HT-29 (cell line): ENCODE results near the gene PWWP2B. TPM values are rescaled to one million over a fixed set of nuclear protein-coding genes. Genes with fewer than 3 reads are reported as not detected.
A peak's percentile ranks its signal among the peaks of the same experiment; 100 is the strongest.

Experiments
- DNase-seq: peaks from one replicate; pipeline ENCODE4 v3.0.0-alpha.2; 2015; ENCODE audit warnings: low spot score
- total RNA-seq: library from RNA; depleted of rRNA; stranded (reverse); fragments of >200 nt; shearing (Covaris generic); gene quantifications from 2 replicates; pipeline ENCODE4 v1.2.3, GENCODE V29; 2014

The PWWP2B gene
- total RNA-seq, 1 experiment from 2014 or later = 73.4 TPM

DNA sequence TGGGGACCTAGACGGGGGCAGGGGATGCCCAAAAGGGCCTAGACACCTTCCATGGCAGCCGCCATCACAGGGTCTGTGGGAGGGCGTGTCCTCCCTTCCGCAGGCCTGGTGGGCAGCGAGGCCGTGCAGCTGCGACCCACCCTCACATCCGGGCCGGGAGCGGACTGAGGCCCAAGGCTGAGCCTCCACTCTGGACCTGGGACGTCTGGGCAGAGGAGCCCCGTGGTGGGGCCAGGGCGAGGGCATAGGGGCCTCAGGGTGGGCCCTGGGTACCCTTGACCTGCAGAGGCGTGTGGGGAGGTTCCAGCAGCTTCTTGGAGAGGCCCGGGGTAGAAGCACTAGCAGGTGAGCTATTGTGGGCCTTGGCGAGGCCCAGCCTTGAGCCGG, 49.2 kb downstream of the PWWP2B start:
- no peak for DNase-seq

DNA sequence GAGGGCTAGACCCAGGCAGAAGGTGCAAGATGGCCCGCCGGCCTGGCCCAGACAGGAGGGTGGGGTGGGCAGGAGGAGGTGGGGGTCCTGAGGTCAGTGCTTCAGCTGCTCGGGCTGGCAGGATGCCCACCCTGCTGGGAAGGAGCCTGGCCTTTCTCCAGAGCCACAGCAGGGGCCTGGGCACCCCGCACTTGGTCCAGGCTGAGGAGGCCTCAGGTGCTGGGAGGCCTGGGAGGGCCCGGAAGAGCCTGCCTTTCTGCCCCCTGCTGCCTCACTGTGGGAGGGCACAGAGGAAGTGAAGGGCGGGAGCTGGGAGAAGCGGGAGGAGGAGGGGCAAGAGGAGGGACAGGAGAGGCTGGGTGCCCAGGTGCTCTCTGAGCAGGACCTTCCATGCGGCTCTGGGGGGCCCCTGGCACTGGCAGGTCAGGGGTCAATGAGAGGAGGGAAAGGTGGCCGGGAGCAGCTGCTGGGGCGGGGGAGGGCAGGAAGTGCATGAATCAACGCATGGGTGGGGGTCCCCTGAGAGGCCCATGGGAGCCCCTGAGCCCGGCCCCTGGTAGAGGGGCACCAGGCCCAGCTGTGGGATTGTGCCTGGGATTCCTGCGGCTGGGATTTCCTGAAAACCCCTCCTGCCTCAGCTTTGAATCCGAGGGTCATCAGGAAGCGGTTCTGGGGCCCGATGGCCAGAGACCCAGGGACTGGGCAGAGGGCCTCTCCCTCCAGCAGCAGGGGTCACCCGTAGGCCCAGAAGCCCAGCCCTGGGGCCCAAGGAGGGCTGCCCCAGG, 49.9 kb downstream of the PWWP2B start:
- peak; percentile 93 for DNase-seq

DNA sequence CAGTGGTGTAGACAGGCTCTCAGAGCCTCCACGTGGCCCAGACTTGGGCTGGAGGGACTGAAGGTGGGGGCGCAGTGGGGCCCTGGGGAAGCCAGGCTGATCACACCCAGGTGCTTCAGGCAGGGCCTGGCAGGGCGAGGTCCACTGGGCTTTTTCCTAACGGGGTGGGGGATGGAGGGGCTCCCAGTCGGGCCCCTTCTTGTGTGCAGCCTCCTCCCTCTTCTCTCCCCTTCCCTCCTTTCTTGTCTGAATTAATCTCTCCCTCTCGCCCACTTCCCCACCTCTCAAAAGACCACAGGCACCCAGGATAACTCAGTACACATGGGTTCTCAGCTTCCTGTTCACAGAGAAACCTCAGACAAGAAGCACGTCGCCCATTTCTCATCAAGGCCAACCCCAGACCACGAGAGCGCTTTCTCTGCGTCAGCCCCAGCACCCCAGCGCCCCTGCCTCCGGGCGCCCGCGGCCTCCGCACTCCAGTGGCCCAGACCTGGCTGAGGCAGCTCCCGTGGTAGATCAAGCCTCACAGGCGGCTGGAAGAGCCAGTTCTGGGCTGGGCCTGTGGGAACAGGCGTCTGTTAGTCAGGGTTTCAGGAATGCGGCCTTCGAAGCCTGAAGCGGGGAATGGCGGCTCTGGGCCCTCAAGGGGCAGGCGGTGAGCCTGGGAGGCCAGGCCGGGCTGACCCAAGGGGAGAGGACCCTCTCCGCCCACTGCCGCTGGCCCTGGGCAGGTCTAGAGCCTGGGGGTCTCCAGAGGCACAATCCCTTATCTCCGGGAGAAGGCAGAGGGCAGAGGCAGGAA, 50.6 kb downstream of the PWWP2B start:
- DNase-seq = peak; percentile 89

DNA sequence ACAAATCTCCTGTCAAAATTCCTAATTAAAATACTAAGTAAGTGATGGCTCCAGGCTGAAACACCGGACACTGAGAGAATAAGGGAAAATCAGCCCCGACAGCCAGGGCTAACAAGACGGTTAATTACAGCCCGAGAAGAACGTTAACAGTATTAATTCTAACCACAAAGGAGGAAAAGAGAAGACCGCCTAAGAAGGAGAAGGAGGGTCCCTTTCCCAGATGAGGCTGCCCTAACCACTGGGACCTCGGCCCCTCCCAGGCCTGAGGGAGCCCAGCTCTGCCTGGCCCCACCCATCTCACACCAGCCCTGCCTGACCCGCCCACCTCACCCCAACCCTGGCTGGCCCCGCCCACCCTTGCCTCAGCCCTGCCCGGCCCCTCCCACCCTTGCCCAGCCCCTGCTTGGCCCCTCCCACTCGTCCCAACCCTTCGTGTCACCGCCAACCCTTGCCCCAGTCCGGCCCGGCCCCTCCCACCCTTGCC, 51.3 kb downstream of the PWWP2B start:
- DNase-seq = peak; percentile 92

DNA sequence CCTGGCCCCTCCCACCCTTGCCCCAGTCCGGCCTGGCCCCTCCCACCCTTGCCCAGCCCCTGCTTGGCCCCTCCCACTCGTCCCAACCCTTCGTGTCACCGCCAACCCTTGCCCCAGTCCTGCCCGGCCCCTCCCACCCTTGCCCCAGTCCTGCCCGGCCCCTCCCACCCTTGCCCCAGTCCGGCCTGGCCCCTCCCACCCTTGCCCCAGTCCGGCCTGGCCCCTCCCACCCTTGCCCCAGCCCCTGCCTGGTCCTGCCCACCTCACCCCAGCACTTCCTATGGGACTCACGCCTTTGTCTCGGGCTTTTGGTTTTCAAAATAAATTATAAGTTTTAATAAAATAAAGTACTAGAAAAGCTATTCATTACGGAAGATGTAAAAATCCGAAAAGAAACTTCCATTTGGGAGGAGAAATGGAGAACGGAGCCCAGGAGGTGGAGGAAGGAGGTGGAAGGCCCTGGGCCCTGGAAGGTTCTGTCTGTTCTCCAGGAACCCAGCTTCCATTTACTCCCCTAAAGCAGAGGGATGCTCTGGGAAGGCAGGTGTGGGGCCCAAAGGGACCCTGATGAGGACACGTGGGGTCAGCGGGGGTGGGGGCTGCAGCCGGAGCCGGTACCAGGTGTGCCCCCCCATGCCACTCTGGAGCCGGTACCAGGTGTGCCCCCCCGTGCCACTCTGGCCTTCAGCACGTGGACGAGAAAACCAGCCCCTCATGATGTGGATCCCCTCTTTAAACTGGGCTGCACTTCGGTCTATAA, 52.2 kb downstream of the PWWP2B start:
- peak; percentile 53 for DNase-seq

DNA sequence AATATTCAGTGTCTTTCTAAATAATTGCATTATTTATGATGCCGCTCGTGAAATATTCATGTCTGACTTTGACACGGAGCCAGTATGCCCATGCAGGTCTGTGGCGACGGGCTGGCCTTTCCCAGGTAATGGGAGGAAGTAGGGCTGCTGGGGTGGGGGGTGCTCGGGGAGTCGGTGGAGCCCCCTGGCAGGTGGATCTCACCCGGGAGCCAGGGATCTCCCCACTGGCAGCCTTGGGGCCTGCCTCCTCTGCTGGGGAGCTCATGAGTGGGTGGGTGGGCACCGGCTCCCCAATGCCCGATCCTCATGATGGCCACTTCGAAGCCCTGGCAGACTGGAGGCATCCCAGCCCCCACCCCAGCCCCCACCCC, 52.8 kb downstream of the PWWP2B start:
- DNase-seq = no peak

DNA sequence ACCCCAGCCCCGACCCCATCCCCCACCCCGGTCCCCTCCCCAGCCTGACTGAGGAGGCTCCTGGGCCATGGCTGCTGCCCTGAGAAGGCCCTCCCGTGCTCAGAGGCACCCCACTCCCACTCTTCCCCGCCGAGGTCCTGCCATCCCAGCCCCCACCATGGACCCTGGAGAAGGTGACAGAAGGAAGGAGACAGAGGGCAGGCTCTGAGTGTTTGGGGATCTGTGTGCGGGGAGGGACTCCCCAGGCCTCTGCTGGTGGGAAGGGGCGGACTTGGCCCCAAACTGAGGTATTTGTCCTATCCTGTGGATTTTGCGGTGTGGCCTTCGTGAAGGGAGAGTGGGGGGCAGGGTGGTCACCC, 53.4 kb downstream of the PWWP2B start:
- no peak for DNase-seq

DNA sequence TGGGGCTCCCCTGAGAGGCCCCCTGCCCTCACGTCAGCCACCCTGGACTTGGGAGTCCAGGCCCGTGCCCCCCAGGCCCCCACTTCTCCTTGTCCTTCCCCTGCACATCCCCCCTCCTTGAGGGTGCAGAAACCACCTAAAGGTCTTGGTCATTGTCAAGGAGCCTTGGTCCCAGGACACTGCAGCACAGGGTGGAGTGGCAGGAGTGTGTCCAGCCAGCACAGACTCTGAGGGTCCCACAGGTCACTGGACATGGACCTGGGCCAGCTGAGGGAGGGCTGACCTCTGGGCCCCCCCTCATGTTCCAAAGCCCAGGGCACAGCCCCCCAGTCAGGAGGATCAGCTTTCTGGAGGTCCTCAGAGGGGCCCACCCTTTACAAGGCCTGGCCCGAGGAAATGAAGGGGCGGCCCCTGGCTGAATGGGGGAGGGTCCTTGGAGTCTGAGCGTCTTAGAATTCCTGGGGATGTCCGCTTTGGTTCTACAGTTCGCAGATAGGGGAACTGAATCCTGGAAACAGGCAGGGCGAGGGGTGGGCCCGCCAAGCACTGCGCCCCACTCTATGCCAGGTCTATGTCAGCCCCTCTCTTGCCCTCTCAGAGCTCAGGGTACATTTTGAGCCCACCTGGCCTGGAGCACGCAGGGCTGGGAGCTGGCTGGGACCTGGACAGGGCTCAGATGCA, 54.0 kb downstream of the PWWP2B start:
- no peak for DNase-seq

DNA sequence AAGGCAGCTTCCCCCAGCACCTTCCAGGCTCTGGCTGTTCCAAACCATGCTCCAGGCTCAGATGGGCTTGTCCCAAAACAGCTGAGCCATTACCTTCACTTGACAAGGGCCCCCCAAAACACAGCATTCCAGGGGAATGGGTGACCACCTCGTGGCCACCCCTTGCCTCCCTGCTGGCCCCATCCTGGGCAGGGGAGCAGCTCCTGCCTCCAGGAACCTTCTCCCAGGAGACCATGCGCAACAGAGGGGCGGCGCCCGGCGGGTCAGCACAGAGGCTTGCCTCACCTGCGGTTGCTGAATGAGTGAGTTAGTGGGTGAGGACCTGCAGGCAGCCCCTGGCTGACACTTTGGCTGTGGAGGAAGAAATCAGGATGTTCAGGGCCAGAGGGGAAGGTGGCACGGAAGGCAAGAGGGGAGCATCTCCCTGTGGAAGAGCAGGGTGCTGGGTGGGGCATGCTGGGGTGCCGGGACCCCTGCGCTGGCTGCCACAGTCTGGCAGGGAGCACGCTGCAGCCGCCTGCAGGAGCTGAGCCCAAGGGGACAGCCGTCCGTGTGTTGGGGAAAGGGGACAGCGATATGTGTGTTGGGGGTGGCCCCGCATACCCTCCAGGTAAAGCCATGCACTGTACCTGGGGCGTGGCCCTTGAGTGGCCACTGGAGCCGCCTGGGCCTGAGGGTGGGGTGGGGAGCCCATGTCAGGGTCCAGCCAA, 54.7 kb downstream of the PWWP2B start:
- no peak for DNase-seq

DNA sequence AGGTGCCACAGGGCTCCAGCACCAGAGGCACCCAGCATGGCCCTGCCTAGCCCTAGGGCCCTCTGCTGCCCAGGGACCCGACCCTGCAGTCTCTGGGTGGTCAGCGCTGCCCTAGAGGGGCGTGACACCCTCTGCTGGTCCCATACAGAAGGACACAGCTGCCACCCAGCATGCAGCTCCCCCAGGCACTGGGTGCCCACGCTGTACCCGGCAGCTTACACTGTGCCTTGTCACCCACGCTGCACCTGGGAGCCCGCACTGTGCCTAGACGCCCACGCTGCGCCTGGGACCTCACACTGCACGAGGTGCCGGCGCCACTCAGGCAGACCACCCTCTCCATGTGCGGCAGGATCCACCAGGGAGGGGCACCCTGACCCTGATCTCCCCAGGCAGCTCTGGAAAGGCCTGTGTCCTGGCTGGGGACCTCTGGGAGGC, 55.2 kb downstream of the PWWP2B start:
- DNase-seq = no peak

DNA sequence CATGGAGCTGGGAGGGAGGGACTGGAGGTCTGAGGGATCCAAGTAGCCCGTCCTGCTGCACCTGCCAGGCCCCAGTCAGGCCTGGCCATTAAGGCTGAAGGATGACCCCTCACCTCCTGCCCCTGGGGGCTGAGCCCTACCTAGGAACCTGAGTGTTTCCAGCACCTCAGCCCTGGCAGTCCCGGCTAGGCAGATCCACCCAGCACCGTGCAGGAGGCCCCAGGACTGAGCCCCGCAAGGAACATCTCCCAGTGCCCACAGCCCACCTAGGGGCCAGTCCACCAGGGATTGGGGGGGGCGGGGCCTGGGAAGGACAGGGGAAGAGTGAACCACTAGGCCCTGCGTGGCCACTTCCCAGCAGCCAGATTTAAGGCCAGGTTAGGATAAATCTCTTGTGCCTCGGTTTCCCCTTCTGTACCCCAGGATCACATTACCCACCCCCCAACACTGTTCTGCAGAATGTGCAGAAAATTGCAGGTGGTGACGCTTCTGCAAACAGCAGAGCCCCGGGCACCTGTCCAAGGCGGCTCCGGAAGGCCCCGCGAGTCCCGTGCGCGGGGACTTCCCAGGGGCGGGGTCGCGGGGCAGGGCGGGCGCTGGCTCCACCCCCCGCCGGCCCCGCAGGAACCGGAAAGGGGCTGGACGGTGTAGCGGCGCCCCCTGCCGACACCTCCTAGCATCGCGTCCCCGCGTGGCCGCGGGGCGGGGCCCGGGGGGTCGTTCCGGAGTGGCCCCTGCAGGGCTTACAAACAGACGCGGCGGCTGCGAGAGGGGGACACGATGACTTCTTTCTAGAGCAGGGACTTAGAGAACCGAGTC, 55.9 kb downstream of the PWWP2B start:
- DNase-seq = peak; percentile 72

DNA sequence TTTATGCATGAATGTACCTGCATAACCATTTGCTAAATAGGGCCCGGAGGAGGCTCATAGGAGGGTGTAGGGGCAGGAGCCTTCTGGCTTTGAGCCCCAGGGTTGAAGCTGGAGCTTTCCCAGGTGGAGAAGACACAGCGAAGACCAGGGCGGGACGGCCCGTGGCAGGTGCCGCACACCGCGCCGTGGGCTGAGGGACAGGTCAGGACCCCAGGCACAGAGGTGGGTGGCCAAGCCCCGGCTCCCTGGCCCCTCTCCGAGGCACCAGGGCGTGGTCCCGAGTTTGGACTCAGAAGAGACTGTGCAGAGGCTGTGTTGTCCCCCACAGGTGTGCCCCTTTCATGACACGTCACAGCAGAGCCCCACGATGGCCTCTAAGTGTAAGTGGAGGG, 56.5 kb downstream of the PWWP2B start:
- no peak for DNase-seq

DNA sequence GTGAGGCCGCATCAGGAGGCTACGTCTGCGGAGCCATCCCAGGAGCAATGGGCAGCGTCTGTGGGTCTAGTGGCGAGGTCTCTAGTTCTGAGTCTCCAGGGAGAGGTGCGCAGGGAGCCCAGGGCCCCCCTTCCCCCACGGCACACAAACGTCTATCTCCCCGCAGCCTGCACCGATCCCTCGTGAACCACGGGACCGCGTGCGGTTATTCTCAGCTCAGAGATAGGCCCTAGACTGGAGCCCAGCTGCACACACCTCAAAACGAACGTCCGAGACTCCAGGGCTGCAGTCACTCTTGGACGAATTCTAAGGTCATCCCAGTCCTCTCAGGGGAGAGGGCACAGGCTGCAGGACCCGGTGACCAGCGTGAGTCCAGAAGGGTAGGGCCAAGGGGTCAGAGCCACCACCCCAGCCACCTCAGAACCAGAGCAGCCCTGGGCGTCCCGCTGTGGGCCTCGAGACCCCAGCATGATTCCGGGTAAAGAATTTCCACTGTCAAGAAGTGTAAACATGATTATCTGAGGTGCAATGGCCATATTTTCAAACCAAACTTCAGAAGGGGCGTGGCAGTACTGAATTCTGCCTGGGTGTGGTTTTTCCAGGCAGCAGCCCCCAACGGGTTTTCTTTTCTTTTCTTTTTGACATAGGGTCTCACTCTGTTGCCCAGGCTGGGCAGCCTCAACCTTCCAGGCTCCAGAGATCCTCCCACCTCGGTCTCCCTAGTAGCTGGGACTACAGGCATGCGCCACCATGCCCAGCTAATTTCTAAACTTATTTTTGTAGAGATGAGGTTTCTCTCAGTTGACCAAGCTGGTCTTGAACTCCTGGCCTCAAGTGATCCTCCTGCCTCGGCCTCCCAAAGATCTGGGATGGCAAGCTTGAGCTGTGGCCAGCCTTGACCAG, 57.5 kb downstream of the PWWP2B start:
- DNase-seq = no peak

DNA sequence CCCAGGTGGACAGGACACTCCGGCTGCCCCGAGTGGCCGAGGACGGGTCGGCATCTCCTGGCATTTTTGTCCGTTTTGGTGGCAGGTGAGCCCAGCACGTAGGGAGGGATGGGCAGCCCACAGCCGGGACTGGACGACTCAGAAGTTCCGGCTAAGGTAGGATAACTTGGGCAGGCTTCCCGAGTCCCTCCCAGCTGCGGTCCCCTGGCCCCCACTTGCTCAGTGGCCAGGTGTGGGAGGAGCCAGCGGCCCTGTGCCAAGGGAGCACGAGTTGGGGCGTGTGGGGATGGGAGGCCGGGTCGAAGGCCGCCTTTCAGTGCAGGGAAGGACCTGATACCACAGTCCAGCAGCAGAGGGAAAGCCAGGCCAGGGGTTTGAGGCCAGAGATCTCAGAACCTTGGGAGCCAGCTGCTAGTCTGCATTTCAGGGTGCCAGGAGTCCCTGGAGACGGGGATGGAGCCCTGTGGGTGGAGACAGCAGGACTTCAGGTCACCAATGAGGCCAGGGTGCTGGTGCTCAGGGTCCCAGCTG, 58.5 kb downstream of the PWWP2B start:
- DNase-seq = no peak

DNA sequence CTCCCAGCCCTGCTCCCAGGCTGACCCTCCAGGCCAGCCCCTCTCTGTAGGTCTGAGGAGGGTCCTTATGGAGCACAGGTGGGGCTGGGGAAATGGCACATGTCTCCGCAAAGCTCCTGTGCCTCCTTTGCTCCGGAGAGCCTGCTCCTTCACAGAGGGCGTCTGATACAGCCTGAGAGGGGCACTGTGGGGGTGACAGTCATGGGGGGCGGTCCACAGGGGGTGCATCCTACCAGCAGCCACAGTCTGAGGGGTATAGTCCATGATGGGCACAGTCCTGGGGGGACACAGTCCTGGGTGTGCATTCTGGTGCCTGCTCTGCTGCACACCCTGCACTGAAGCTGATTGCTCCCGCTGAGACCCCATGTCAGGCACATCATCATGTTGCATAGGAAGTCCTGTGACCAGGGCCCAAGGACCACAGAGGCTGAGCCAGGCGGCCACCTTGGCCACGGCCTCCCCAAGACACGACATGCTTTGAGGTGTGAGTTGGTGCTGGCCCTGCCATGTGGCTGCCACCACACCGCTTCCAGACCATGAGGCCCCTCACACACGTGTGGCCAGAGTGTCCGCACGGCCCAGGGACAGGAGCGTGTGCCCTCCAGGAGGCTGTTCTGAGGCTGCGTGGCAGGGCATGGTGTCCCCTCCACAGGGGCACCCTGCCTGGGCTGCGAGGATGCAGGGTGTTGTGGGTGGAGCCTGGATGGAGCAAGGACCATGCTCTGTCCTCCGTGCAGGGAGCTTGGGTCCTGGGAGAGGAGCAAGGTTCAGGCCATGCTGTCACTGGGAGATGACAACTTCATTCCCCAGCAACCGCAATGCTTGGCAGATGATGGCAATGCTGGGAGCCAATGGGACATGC, 59.2 kb downstream of the PWWP2B start:
- DNase-seq = no peak

DNA sequence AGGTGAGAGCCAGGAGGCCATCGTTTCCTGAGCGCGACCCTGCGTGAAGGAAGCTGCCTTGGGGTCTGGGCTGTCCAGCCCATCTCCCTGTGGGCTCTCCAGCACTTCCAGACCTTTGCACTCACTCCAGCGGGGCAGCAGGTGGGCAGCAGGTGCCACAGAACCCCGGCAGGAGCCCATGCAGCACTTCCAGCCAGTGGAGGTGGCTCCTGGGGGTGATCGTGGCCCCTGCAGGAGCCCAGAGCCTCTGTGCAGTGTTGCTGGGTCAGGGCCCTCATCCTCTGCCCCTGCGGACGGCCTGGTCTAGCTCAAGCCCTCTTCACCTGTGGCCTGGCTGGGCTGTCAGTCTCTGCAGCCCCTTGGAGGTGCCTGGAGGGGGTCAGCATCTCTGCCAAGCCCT, 59.9 kb downstream of the PWWP2B start:
- DNase-seq = no peak

DNA sequence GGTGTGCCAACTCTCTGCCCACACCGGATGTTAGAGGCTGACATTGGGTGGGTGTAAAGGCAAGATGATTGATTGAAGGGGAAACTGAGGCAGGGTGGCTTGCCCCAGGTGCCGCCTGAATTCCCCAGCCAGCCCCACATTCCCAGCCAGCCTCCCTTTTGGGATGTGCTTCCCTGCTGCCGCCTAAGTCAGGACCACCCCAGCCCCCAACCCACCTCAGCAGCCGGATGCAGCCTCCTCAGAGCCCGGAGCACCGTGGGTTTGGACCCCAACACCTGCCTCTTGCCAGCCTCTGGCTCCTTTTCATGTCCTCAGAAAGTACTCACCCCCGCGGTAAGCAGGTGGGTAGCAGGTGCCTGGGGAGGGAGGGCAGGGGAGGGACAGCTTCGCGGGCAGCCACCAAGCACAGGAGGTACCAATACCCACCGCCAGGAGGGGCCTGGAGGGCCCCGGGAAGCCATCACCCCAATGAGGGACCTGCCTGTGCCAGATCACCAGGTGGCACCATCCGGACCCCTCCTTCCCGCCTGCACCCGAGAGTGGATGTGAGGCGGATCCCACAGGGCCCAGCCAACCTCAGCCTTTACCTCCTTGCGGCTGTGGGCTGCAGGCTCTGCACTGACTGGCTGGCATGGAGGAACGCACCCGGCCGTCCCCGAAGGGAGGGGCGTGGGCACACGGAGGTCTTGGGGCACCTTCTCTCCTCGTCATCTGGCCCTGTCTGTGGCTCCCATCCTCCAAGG, 60.5 kb downstream of the PWWP2B start:
- DNase-seq = peak; percentile 73
